SIG-M5 (cell line): ENCODE data around the gene SLC22A23.

Experiments used
- DNase-seq: peaks from one replicate; lab custom pipeline; 2025; lab: John Stamatoyannopoulos, UW

Gene SLC22A23

GRCh38 chr6:3296078-3296477 lies 160.8 kb downstream of the SLC22A23 start:
- DNase-seq: no peak

GRCh38 chr6:3294921-3295871 lies 161.7 kb downstream of the SLC22A23 start:
- no peak for DNase-seq

DNA sequence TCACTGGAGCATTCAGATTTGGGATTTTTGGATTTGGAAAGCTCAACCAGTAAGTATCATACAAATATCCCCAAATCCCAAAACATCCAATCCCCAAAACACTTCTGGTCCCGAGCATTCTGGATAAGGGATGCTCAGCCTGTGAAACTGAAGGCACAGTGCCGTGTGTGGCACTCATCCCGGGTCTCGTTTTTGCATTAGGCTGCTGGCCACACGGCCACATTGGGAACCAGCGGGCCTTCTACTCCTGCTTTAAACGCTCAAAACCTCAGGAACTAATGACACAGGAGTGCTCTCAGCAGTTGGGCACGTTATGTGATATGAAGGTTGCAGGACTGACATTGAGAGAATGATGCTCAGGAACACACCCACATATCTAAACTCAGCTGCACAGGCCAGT lies 162.5 kb downstream of the SLC22A23 start:
- no peak for DNase-seq

- DNase-seq: no peak
These were observed 163.3 kb downstream of the SLC22A23 start for GRCh38 chr6:3293271-3294155.

DNA sequence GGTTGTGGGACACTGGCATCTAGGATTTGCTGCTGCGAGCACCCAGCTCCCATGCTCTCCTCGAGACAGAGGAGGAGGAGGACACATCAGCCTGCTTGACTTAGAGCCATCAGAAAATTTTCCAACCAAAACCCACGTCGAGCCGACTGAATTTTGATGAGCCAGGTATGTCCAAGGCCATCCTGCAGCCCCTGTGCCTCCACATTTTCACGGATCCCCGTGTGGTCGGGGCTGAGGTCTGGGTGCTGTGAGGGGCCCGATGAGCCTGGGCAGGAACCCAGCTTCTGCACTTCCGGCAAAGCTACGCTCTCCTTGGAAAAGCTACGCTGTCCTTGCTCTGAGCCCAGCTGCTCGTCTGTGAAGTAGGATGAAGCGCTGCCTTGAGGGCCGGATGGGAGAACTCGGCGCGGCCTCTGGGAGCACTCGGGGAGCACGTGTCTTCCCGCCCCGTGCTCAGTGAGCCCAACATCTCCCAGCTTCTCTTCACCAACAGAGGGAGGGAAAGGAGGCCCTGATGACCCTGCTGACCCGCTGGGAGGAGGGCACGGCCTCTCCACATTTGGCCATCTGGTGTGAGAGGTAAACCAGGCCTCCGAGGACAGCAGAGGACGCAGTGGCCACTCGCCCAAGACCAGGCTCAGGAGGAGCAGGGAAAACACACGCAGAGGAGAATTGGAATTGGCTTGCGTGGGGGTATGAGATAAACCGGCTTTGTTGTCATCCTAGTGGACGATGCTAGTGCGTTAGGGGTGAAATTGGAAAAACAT lies 164.2 kb downstream of the SLC22A23 start:
- DNase-seq: no peak

GRCh38 chr6:3291987-3292386 lies 164.9 kb downstream of the SLC22A23 start:
- no peak for DNase-seq

DNA sequence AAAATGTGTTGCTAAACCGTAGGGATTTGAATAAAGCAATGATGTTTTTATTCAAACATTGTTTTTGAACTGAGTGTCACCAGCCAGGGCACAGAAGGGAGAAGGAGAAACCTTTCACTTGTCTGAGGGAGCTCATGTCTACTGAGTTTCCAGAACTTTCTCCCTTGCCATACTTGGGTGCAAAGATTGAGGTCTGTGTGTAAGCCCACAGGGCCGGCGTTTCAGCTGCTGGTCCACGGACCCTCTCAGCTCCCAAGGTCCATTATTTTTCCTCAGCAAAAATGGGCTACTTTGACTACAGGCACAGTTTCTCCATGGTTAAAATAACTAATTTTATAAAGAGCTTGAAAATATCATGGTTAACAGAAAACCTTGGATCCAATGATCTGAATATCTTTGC lies 165.5 kb downstream of the SLC22A23 start:
- DNase-seq: no peak

DNA sequence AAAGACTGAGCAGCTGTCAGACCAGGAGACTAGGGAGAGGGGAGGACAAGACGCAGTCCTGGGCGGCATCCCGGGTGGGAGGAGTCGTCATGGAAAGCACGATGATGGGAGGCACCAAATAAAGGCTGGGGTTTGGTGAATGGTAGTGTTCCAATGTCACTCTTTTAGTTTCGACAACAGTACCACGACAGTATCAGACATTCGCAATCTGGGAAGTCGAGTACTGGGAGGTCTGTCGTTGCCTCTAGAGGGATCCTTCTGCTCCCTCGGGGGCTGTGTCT lies 166.0 kb downstream of the SLC22A23 start:
- DNase-seq: no peak

- DNase-seq: no peak
These were observed 166.5 kb downstream of the SLC22A23 start for GRCh38 chr6:3290149-3290930.

DNA sequence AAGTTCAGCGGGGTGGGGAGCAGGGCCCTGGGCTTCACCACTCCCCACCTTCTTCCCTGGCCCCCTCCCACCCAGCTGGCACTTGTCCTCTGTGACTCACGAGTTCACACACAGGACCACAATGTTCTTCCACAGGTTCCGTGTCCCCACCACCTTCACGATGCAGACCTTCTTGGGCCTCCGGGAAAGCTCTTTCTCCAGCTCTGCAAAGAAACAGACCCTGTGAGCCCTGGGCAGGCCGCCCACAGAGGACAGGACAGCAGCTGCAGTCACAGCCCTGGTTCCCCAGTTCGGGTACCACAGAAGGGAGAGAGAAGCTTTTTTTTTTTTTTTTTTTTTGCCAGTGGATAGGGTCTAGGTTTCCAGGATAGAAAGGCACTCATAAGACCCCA lies 167.2 kb downstream of the SLC22A23 start:
- no peak for DNase-seq

- no peak for DNase-seq
These were observed 167.9 kb downstream of the SLC22A23 start for GRCh38 chr6:3288711-3289663.

GRCh38 chr6:3287976-3288707 lies 168.7 kb downstream of the SLC22A23 start:
- no peak for DNase-seq

- no peak for DNase-seq
These were observed 169.5 kb downstream of the SLC22A23 start for GRCh38 chr6:3287308-3287707.

GRCh38 chr6:3286641-3287171 lies 170.1 kb downstream of the SLC22A23 start:
- DNase-seq: no peak

DNA sequence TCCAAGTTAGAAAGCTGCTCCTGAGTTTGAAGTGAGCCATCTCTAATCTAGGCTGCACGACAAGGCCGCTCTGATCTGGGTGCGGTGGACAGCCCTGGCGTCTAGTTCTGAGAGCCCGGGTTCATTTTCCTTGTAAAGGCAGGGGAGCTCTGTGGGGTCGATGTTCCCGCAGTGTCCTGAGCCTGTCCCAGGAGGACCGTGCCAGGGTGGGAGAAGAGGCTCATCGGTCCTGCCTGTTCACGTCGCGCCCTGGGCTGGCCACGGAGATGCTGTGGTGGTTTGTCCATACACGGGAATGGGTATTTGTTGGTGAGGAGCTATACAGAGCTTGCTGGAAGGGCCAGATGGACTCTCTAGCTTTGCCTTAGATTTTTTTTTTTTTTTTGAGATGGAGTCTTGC lies 171.1 kb downstream of the SLC22A23 start:
- DNase-seq: no peak

- DNase-seq: no peak
These were observed 171.7 kb downstream of the SLC22A23 start for GRCh38 chr6:3285049-3285639.

DNA sequence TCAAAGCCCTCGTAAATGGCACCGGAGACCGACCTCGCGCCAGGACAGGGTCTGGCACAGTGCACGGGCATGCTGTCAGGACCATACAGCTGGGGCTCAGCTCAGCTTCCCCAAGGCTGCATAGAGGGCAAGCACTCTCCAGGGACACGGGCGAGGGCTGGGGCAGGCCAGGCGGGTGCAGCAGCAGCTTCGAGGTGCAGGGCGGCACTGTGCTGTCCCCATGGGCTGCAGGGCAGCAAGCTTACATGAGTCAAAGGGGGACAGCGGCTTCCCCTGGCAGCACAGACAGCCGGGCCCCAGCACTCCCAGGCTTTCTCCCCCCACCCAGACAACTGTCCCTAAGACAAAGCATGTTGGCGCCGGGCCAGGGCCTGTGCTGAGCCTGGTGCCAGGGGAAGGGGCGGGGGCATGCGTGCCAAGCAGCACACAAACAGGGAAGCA lies 172.4 kb downstream of the SLC22A23 start:
- no peak for DNase-seq

DNA sequence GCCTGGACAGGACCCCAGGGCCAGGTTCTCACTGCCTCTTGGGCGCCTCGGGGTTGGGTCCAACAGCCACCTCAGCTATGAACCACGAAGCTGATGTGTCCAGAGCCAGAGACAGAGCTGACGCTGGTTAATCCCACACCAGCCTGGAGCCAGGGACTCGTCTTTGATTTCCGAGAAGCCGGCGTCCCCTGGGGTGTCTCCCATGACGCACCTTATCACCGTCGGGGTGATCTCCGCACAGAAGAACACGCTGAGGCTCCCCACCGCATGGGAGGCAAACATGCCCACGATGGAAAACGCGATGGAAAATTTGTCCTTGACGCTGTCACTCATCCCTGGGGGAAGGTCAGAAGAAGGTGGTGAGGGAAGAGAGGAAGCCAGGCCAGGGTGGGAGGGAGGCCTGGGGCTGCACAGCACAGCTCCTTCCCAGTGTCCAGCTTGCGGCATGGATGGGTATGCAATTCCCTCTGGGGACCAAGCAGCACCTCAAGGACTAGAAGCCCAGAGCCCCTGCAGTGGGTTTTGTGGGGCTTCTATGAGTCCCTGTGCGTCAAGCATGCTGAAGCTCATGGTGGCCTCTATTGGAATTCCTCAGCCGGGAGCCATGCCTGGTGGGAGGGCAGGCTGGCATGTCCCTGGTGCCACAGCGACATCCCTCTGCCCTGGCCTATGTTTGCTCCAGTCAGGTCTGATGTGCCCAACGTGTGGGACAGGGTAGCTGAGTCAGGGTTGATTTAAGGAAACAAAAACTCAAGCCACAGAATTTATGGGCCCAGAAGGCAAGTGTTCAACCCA lies 173.0 kb downstream of the SLC22A23 start:
- DNase-seq: no peak
